ENCODE data around the gene SDCCAG8.

DNA sequence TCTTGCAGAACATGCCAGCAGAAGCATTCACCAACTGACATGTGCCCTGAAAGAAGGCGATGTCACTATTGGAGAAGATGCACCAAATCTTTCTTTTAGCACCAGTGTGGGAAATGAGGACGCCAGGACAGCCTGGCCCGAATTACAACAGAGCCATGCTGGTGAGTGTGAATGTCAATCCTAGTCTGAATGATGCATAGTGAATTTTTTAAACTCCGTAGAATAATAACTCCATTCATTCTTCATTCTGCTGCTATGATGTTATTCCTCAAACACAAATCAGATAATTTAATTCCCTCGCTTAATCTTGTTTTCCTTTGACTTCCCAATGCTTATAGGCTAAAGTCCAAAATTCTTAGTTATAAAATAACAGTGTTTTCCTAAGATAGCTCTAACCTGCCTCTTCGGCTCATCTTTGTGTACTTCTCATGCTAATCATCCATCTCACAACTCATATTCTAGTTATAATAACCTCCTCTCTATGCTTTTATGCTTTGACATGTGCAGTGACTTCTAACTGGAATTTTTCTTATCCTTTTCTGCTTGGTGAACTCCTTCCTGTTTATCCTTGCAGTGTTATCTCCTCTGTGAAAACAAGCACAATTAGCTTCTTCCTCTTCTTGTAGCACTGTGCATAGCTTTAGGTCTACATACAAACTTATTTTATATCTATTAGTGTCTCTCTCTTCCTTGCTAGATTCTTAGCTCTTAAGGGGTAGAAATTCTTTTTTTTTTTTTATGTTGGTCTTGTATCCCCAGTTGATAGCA, 14.4 kb downstream of the SDCCAG8 start:
- TF ChIP-seq, protein P1, sequence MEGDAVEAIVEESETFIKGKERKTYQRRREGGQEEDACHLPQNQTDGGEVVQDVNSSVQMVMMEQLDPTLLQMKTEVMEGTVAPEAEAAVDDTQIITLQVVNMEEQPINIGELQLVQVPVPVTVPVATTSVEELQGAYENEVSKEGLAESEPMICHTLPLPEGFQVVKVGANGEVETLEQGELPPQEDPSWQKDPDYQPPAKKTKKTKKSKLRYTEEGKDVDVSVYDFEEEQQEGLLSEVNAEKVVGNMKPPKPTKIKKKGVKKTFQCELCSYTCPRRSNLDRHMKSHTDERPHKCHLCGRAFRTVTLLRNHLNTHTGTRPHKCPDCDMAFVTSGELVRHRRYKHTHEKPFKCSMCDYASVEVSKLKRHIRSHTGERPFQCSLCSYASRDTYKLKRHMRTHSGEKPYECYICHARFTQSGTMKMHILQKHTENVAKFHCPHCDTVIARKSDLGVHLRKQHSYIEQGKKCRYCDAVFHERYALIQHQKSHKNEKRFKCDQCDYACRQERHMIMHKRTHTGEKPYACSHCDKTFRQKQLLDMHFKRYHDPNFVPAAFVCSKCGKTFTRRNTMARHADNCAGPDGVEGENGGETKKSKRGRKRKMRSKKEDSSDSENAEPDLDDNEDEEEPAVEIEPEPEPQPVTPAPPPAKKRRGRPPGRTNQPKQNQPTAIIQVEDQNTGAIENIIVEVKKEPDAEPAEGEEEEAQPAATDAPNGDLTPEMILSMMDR (IDR thresholded peaks at IDR 0.05): no peak
- TF ChIP-seq JUNB (IDR thresholded peaks at IDR 0.05): no peak
- no peak for TF ChIP-seq CHD4 (IDR thresholded peaks at IDR 0.05; ENCODE audit: borderline replicate concordance)
- no peak for TF ChIP-seq POLR2A (IDR thresholded peaks at IDR 0.05; ENCODE audit: low read length)
- TF ChIP-seq BHLHE40 (IDR thresholded peaks at IDR 0.05; ENCODE audit: low read depth, low read length): no peak
- TF ChIP-seq, protein P2, sequence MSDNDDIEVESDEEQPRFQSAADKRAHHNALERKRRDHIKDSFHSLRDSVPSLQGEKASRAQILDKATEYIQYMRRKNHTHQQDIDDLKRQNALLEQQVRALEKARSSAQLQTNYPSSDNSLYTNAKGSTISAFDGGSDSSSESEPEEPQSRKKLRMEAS (IDR thresholded peaks at IDR 0.05): no peak

Measured in A549 (cell line).